Fibroblast of lung (primary cell): ENCODE results near the gene PTX4. TPM values are rescaled to one million over a fixed set of nuclear protein-coding genes. Genes with fewer than 3 reads are reported as not detected.

Source experiments
- DNase-seq, 2 donors: peaks; one replicate each; pipeline versions ENCODE4 v3.0.0 to v3.0.0-alpha.2; 2010; ENCODE audit warnings: low read depth in 2 of 2
- H2AFZ ChIP-seq: 2 replicates; pipeline ENCODE4 v1.5.1; 2012; ENCODE audit warnings: low read length, control low read depth, inconsistent platforms
- H3K27ac ChIP-seq: 2 replicates; pipeline ENCODE4 v1.5.1; 2011; ENCODE audit warnings: low read length, control low read depth; ENCODE audit not compliant: insufficient read depth
- H3K27me3 ChIP-seq: 2 replicates; pipeline ENCODE4 v1.5.1; 2011; ENCODE audit warnings: mild to moderate bottlenecking, low read length; ENCODE audit not compliant: control insufficient read depth, insufficient read depth
- H3K36me3 ChIP-seq: 2 replicates; pipeline ENCODE4 v1.5.1; 2011; ENCODE audit warnings: low read length; ENCODE audit not compliant: control insufficient read depth, insufficient read depth
- H3K4me1 ChIP-seq: 2 replicates; pipeline ENCODE4 v1.5.1; 2011; ENCODE audit warnings: low read length; ENCODE audit not compliant: control insufficient read depth, insufficient read depth; ENCODE audit errors: extremely low read depth
- H3K4me2 ChIP-seq: 2 replicates; pipeline ENCODE4 v1.5.1; 2011; ENCODE audit warnings: low read length, control low read depth; ENCODE audit not compliant: insufficient read depth; ENCODE audit errors: extremely low read depth
- H3K4me3 ChIP-seq, 4 experiments: fragments of 200-600 bp in 1 of 4; sonication (generic) in 1 of 4; replicated peaks in 1 of 4; 2 replicates each; pipeline ENCODE4 v1.5.1; 2011 to 2016; ENCODE audit warnings: low read length in 4 of 4, low read depth in 3 of 4, mild to moderate bottlenecking in 3 of 4, control low read depth in 2 of 4, inconsistent platforms in 1 of 4, mixed read lengths in 1 of 4; ENCODE audit not compliant: insufficient read depth in 1 of 4; ENCODE audit errors: control extremely low read depth in 1 of 4
- H3K79me2 ChIP-seq: 2 replicates; pipeline ENCODE4 v1.5.1; 2012; ENCODE audit warnings: mild to moderate bottlenecking, low read length, inconsistent platforms; ENCODE audit not compliant: control insufficient read depth, insufficient read depth
- H3K9ac ChIP-seq: 2 replicates; pipeline ENCODE4 v1.5.1; 2011; ENCODE audit warnings: mild to moderate bottlenecking, low read length, control low read depth; ENCODE audit not compliant: insufficient read depth
- H3K9me3 ChIP-seq: 2 replicates; pipeline ENCODE4 v1.5.1; 2012; ENCODE audit warnings: low read depth, low read length; ENCODE audit not compliant: control insufficient read depth, insufficient read depth
- H4K20me1 ChIP-seq: 2 replicates; pipeline ENCODE4 v1.5.1; 2011; ENCODE audit warnings: low read length; ENCODE audit not compliant: control insufficient read depth, insufficient read depth; ENCODE audit errors: extremely low read depth
- EZH2 ChIP-seq: IDR thresholded peaks from 2 replicates; pipeline ENCODE4 v1.5.1; 2012; ENCODE audit warnings: low read length, control low read depth, mild to moderate bottlenecking; ENCODE audit errors: missing control alignments
- polyA plus RNA-seq, 2 donors: library from polyadenylated mRNA; depleted of rRNA in 1 of 2; stranded (reverse) in 1 of 2; unstranded in 1 of 2; fragments of >200 nt; gene quantifications; 2 replicates each; pipeline ENCODE4 v1.2.1, GENCODE V29; 2011 to 2012; ENCODE audit warnings: missing spikeins in 1 of 2
- total RNA-seq: library from RNA; depleted of rRNA; stranded (reverse); fragments of >200 nt; gene quantifications from 2 replicates; pipeline ENCODE4 v1.2.1, GENCODE V29; 2014
- TF ChIP-seq, protein P1 (sequence below), 2 donors: IDR thresholded peaks in 1 of 2; conservative IDR thresholded peaks in 1 of 2; 1 replicate in 1 of 2; 2 replicates in 1 of 2; pipeline ENCODE4 v1.5.1; 2011 to 2012; ENCODE audit warnings: low read length in 2 of 2, control low read depth in 1 of 2, inconsistent platforms in 1 of 2, low read depth in 1 of 2, mild to moderate bottlenecking in 1 of 2

PTX4 gene
- total and polyA plus RNA-seq, 2 donors (not counting 1 experiment from before 2014, with no cell fraction given), result not detected

DNA sequence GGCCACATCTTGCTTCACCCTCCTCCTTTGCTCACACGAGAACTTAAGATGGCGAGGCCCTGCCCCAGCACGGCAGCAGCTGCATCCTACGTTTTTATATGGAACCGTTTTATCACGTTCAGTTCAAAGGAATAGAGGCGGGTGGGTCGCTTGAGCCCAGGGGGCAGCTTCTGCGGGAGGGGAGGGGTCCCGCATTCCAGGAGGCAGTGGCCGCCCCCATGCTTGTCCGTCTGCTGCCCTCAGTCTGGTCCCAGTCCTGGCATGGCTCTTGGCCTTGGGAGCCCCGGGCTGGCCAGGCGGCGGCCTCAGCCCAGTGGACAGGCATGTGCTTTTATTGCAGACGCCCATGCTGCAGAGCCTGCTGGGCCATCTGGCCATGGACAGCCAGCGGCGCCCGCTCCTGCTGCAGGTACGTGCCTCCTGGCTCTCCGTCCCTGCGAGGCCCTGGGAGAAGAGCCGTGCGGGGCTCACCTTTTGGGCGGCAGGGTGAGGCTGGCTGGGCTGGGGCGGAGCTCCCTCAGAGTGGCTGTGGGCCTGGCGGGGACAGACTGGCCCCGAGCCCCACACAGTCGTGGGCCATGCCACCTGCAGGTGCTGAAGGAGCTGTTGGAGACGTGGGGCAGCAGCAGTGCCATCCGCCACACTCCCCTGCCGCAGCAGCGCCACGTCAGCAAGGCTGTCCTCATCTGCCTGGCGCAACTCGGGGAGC, 11.2 kb upstream of the PTX4 start:
- Histone ChIP-seq H3K9ac (no peak overlapping the region), H3K79me2 (no peaks in the 10 kb centered on the region), H3K9me3 (no peaks in the 10 kb centered on the region), H3K4me3 (no peak overlapping the region), H3K4me1 (no peaks in the 10 kb centered on the region), H3K4me2 (no peak overlapping the region), H3K36me3 (peaks cover 27% of the 10 kb centered on the region), H3K27me3 (no peaks in the 10 kb centered on the region), H3K27ac (no peak overlapping the region), H4K20me1 (no peaks in the 10 kb centered on the region), H2AFZ (no peak overlapping the region)
- no peak for DNase-seq
- TF ChIP-seq, protein P1, sequence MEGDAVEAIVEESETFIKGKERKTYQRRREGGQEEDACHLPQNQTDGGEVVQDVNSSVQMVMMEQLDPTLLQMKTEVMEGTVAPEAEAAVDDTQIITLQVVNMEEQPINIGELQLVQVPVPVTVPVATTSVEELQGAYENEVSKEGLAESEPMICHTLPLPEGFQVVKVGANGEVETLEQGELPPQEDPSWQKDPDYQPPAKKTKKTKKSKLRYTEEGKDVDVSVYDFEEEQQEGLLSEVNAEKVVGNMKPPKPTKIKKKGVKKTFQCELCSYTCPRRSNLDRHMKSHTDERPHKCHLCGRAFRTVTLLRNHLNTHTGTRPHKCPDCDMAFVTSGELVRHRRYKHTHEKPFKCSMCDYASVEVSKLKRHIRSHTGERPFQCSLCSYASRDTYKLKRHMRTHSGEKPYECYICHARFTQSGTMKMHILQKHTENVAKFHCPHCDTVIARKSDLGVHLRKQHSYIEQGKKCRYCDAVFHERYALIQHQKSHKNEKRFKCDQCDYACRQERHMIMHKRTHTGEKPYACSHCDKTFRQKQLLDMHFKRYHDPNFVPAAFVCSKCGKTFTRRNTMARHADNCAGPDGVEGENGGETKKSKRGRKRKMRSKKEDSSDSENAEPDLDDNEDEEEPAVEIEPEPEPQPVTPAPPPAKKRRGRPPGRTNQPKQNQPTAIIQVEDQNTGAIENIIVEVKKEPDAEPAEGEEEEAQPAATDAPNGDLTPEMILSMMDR (conservative IDR thresholded peaks at IDR 0.05 in 1 of 2, IDR thresholded peaks at IDR 0.05 in 1 of 2; ENCODE audit: low read depth in 1 of 2, low read length in 2 of 2), result no peak
- TF ChIP-seq EZH2, result no peak

DNA sequence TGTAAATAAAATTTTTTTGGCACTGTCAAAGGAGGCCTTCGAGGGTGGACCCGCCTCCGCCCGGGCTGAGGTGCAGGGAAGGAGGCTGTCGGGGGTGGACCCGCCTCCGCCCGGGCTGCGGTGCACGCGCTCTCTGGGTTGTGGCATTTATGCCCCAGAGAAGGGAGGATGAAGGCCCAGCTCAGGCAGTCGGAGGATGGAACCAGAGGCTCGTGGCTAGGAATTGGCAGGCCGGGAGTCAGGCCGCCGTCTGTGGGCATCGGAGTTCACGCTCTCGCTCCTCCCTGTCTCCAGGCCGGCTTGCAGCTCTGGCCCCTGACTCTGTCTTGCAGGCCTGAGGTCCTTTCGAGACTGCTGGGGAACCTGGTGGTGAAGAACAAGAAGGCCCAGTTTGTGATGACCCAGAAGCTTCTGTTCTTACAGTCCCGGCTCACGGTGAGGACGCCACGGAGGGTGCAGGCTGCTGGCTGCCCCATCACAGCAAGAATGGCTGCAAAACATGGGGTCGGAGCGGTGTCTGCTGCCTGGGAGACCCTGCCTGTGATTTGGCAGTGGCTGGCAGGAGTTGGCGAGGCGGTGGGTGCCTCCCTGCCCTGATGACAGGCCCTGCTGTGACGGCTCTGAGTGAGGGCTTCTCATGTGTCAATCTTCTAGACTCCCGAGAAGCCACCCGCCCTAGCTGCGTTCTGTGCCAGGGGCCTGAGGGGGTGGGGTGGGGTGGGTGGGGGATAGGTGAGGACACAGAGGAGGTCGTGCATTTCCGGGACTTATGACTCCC, 10.3 kb upstream of the PTX4 start:
- TF ChIP-seq, protein P1 (conservative IDR thresholded peaks at IDR 0.05 in 1 of 2, IDR thresholded peaks at IDR 0.05 in 1 of 2; ENCODE audit: low read depth in 1 of 2, low read length in 2 of 2), result no peak
- no peak for TF ChIP-seq EZH2
- no peak overlapping the region for H3K4me3 ChIP-seq
- DNase-seq, result no peak
- H3K36me3 ChIP-seq, result peaks cover 29% of the 10 kb centered on the region
- no peak overlapping the region for H3K27ac ChIP-seq
- no peak overlapping the region for H3K4me2 ChIP-seq
- H2AFZ ChIP-seq, result no peak overlapping the region
- H3K9ac ChIP-seq, result no peak overlapping the region
- H3K27me3 ChIP-seq, result no peaks in the 10 kb centered on the region
- no peaks in the 10 kb centered on the region for H3K9me3 ChIP-seq
- peaks cover 6% of the 10 kb centered on the region for H3K79me2 ChIP-seq
- no peaks in the 10 kb centered on the region for H4K20me1 ChIP-seq
- H3K4me1 ChIP-seq, result no peaks in the 10 kb centered on the region

GRCh38 chr16:1497014-1497598, 8.4 kb upstream of the PTX4 start:
- Histone ChIP-seq H3K27me3 (no peaks in the 10 kb centered on the region), H3K79me2 (peaks cover 12% of the 10 kb centered on the region), H3K4me1 (no peaks in the 10 kb centered on the region), H3K36me3 (peaks cover 18% of the 10 kb centered on the region), H2AFZ (no peak overlapping the region), H4K20me1 (no peaks in the 10 kb centered on the region), H3K4me3 (no peak overlapping the region), H3K27ac (no peak overlapping the region), H3K9ac (no peak overlapping the region), H3K9me3 (no peaks in the 10 kb centered on the region), H3K4me2 (no peak overlapping the region)
- no peak for DNase-seq
- TF ChIP-seq, protein P1 (conservative IDR thresholded peaks at IDR 0.05 in 1 of 2, IDR thresholded peaks at IDR 0.05 in 1 of 2; ENCODE audit: low read depth in 1 of 2, low read length in 2 of 2), result no peak
- TF ChIP-seq EZH2, result no peak
